ENCODE results near the gene ANO3.

DNA sequence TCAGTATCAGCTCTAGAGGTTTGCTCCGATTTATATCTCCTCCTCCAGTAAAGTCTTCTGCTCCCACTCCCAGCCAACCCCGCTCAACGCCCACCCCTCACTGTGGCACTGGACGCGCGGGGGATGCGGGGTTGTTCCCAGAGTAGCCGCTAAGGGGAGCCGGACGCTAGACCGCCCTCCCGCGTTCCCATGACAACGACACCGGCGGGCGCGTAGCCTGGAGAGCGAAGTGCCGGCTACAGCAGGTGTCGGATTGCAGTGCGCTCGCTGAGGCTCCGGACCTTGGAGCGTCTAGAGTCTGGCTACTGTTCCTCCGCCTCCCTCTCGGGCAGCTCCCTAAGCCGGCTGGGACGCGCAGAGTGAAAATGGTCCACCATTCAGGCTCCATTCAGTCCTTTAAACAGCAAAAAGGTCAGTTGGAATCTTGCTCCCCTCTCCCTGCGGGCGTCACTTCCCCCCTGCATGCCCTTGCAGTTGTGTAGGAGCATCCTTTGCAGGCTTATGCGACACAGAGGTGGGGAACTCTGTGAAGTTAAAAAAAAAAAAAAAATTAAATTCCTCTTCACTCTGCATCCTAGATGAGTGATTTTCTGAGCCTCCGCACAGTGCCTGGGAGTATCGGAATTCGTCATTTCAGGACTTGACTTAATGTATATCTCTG lies at the start of gene ANO3:
- TF ChIP-seq, protein P1, sequence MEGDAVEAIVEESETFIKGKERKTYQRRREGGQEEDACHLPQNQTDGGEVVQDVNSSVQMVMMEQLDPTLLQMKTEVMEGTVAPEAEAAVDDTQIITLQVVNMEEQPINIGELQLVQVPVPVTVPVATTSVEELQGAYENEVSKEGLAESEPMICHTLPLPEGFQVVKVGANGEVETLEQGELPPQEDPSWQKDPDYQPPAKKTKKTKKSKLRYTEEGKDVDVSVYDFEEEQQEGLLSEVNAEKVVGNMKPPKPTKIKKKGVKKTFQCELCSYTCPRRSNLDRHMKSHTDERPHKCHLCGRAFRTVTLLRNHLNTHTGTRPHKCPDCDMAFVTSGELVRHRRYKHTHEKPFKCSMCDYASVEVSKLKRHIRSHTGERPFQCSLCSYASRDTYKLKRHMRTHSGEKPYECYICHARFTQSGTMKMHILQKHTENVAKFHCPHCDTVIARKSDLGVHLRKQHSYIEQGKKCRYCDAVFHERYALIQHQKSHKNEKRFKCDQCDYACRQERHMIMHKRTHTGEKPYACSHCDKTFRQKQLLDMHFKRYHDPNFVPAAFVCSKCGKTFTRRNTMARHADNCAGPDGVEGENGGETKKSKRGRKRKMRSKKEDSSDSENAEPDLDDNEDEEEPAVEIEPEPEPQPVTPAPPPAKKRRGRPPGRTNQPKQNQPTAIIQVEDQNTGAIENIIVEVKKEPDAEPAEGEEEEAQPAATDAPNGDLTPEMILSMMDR (IDR thresholded peaks at IDR 0.05): peak in 3 of 6 experiments; percentile 8 to 15 (median 11)
- no peak for TF ChIP-seq POLR2A (IDR thresholded peaks at IDR 0.05)
